Measurements from ENCODE around the gene PEA15. TPM values are rescaled to one million over a fixed set of nuclear protein-coding genes. Genes with fewer than 3 reads are reported as not detected.

Gene PEA15
- total and polyA plus RNA-seq, 4 donors: 76.0 to 261 (median 136) TPM

DNA sequence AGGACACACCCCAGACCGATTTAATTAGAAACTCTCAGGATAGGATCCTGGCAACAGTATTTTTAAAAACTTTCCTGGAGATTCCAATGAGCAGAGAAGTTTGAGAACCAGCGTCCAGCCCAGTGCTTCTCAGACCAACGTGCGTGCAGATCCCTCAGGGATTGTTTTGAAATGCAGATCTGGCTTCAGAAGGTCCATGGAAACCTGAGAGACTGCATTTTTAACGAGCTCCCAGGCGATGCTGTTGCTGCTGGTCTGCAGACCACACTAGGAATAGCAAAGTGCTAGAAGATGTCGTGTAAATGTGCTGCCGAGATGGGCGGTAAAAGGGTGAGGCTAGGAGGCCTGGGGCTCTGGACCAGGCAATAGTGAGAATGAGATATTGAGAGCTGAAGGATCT is 33.2 kb upstream of the PEA15 start:
- DNase-seq: no peak
- H3K36me3 ChIP-seq (ENCODE audit: control insufficient read depth in 4 of 4, insufficient read depth in 4 of 4, low read length in 4 of 4): no peaks in the 10 kb centered on the region
- H3K4me3 ChIP-seq: no peak overlapping the region
- 71 to 82% methylated on average over 9 of the region's 9 CpGs for WGBS, 2 donors
- H3K9ac ChIP-seq (ENCODE audit: insufficient read depth in 1 of 2, low read length in 2 of 2): no peak overlapping the region
- TF ChIP-seq, protein P1, sequence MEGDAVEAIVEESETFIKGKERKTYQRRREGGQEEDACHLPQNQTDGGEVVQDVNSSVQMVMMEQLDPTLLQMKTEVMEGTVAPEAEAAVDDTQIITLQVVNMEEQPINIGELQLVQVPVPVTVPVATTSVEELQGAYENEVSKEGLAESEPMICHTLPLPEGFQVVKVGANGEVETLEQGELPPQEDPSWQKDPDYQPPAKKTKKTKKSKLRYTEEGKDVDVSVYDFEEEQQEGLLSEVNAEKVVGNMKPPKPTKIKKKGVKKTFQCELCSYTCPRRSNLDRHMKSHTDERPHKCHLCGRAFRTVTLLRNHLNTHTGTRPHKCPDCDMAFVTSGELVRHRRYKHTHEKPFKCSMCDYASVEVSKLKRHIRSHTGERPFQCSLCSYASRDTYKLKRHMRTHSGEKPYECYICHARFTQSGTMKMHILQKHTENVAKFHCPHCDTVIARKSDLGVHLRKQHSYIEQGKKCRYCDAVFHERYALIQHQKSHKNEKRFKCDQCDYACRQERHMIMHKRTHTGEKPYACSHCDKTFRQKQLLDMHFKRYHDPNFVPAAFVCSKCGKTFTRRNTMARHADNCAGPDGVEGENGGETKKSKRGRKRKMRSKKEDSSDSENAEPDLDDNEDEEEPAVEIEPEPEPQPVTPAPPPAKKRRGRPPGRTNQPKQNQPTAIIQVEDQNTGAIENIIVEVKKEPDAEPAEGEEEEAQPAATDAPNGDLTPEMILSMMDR (IDR thresholded peaks at IDR 0.05; ENCODE audit: control extremely low read depth, extremely low read depth): no peak
- H3K27me3 ChIP-seq (ENCODE audit: control insufficient read depth in 3 of 3, insufficient read depth in 3 of 3, low read length in 2 of 3): no peaks in the 10 kb centered on the region
- no peak overlapping the region for H3K27ac ChIP-seq (ENCODE audit: low read depth in 1 of 2, low read length in 1 of 2)
- no peak for ATAC-seq (ENCODE audit: insufficient read depth, low FRiP score)
- peaks cover 0 to 3% (median 0%) of the 10 kb centered on the region in 5 donors for H3K4me1 ChIP-seq (ENCODE audit: control insufficient read depth in 5 of 5, insufficient read depth in 5 of 5, low read length in 5 of 5)
- no peaks in the 10 kb centered on the region for H3K9me3 ChIP-seq (ENCODE audit: control insufficient read depth in 4 of 4, insufficient read depth in 3 of 4, low read length in 3 of 4)

DNA sequence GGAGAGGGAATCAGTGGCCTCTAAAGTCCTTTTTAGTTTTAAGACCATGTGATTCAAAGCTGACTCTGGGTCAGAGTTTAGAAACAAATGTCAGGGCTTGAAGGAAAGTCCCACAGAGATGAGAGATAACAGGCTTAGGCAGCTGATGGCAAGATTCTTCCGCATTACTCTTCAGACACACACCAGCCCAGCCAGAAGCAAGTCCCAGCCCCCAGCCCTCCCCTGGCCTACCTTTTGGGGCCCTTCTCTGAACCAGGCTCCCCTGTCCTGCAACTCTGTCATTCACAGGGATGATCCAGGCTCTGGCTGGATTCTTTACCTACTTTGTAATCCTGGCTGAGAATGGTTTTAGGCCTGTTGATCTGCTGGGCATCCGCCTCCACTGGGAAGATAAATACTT is 28.0 kb upstream of the PEA15 start:
- ATAC-seq (ENCODE audit: insufficient read depth, low FRiP score) (no peak), DNase-seq (no peak)
- no peak overlapping the region for H3K27ac ChIP-seq (ENCODE audit: low read depth in 1 of 2, low read length in 1 of 2)
- TF ChIP-seq, protein P1 (IDR thresholded peaks at IDR 0.05; ENCODE audit: control extremely low read depth, extremely low read depth): no peak
- no peaks in the 10 kb centered on the region for H3K4me1 ChIP-seq (ENCODE audit: control insufficient read depth in 5 of 5, insufficient read depth in 5 of 5, low read length in 5 of 5)
- 89 to 91% methylated on average over 2 of the region's 2 CpGs for WGBS, 2 donors
- no peak overlapping the region for H3K4me3 ChIP-seq
- no peaks in the 10 kb centered on the region for H3K27me3 ChIP-seq (ENCODE audit: control insufficient read depth in 3 of 3, insufficient read depth in 3 of 3, low read length in 2 of 3)
- H3K9ac ChIP-seq (ENCODE audit: insufficient read depth in 1 of 2, low read length in 2 of 2): no peak overlapping the region
- H3K36me3 ChIP-seq (ENCODE audit: control insufficient read depth in 4 of 4, insufficient read depth in 4 of 4, low read length in 4 of 4): no peaks in the 10 kb centered on the region
- no peaks in the 10 kb centered on the region for H3K9me3 ChIP-seq (ENCODE audit: control insufficient read depth in 4 of 4, insufficient read depth in 3 of 4, low read length in 3 of 4)

DNA sequence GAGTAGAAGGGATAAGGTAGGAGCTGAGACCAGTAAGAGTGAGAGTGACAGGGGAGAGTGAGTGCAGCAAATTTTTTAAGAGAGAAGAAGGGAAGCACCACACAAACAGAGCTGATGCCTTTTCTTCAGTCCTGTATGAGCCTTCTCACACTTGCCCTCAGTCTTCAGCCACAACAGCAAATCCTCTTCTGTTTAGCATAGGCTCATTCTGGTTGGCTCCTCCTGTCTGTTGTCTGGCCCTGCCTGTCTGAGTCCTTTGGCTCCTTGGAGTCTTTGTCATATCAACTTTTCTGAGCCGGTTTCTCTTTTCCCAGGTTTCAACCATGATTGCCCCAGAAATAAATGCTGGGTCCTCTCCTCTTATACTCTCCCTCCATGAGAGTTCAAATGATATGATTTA is 27.5 kb upstream of the PEA15 start:
- no peak overlapping the region for H3K27ac ChIP-seq (ENCODE audit: low read depth in 1 of 2, low read length in 1 of 2)
- H3K27me3 ChIP-seq (ENCODE audit: control insufficient read depth in 3 of 3, insufficient read depth in 3 of 3, low read length in 2 of 3): no peaks in the 10 kb centered on the region
- ATAC-seq (ENCODE audit: insufficient read depth, low FRiP score) (no peak), DNase-seq (no peak)
- H3K4me3 ChIP-seq: no peak overlapping the region
- H3K9ac ChIP-seq (ENCODE audit: insufficient read depth in 1 of 2, low read length in 2 of 2): no peak overlapping the region
- no peaks in the 10 kb centered on the region for H3K36me3 ChIP-seq (ENCODE audit: control insufficient read depth in 4 of 4, insufficient read depth in 4 of 4, low read length in 4 of 4)
- TF ChIP-seq, protein P1 (IDR thresholded peaks at IDR 0.05; ENCODE audit: control extremely low read depth, extremely low read depth): no peak
- no peaks in the 10 kb centered on the region for H3K9me3 ChIP-seq (ENCODE audit: control insufficient read depth in 4 of 4, insufficient read depth in 3 of 4, low read length in 3 of 4)
- 88 to 96% methylated on average over 1 of the region's 1 CpG for WGBS, 2 donors
- H3K4me1 ChIP-seq (ENCODE audit: control insufficient read depth in 5 of 5, insufficient read depth in 5 of 5, low read length in 5 of 5): no peaks in the 10 kb centered on the region

DNA sequence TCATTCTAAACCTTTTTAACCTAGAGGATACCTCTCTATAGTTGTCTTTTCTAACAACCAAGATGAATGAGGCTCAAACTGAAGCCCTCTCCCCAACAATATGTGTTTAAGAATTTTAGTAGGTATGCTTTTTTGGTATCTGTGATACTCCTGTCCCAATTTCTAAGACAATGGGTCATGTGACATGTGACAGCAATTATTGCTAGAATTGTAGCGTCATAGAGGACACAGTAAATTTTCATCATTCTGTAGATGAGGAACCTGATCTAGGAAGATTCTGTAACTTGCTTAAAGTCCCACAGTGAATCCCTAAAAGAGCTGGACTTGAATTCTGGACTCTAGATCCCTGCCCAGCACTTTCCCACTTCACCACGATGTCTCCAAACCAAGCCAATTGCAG is 26.5 kb upstream of the PEA15 start:
- TF ChIP-seq, protein P1 (IDR thresholded peaks at IDR 0.05; ENCODE audit: control extremely low read depth, extremely low read depth): no peak
- WGBS, 2 donors: 84 to 91% methylated on average over 2 of the region's 2 CpGs
- Histone ChIP-seq H3K4me1 (ENCODE audit: control insufficient read depth in 5 of 5, insufficient read depth in 5 of 5, low read length in 5 of 5) (no peaks in the 10 kb centered on the region), H3K36me3 (ENCODE audit: control insufficient read depth in 4 of 4, insufficient read depth in 4 of 4, low read length in 4 of 4) (no peaks in the 10 kb centered on the region), H3K9ac (ENCODE audit: insufficient read depth in 1 of 2, low read length in 2 of 2) (no peak overlapping the region), H3K27me3 (ENCODE audit: control insufficient read depth in 3 of 3, insufficient read depth in 3 of 3, low read length in 2 of 3) (no peaks in the 10 kb centered on the region), H3K4me3 (no peak overlapping the region), H3K27ac (ENCODE audit: low read depth in 1 of 2, low read length in 1 of 2) (no peak overlapping the region), H3K9me3 (ENCODE audit: control insufficient read depth in 4 of 4, insufficient read depth in 3 of 4, low read length in 3 of 4) (no peaks in the 10 kb centered on the region)
- DNase-seq (no peak), ATAC-seq (ENCODE audit: insufficient read depth, low FRiP score) (no peak)

All from lung (tissue), 12 donors.